IgD-negative memory B cell (primary cell): ENCODE measurements around the gene DMAP1. TPM values are rescaled to one million over a fixed set of nuclear protein-coding genes. Genes with fewer than 3 reads are reported as not detected.
A peak's percentile ranks its signal among the peaks of the same experiment; 100 is the strongest.

Experiments used
- H3K27ac Mint-ChIP-seq, 3 donors: one replicate each; pipeline ENCODE4 v1.8.0; 2020 to 2022; ENCODE audit warnings: mild to moderate bottlenecking in 3 of 3, mixed read lengths in 3 of 3, moderate library complexity in 1 of 3
- H3K27me3 Mint-ChIP-seq: one replicate; pipeline ENCODE4 v1.8.0; 2021; ENCODE audit warnings: mixed read lengths
- H3K36me3 Mint-ChIP-seq: one replicate; pipeline ENCODE4 v1.8.0; 2020; ENCODE audit warnings: mild to moderate bottlenecking, mixed read lengths
- H3K4me1 Mint-ChIP-seq, 3 donors: one replicate each; pipeline ENCODE4 v1.8.0; 2020 to 2022; ENCODE audit warnings: mixed read lengths in 3 of 3, mild to moderate bottlenecking in 1 of 3
- H3K4me3 Mint-ChIP-seq, 4 donors: one replicate each; pipeline ENCODE4 v1.8.0; 2020 to 2022; ENCODE audit warnings: mild to moderate bottlenecking in 4 of 4, mixed read lengths in 4 of 4, moderate library complexity in 3 of 4
- H3K9me3 Mint-ChIP-seq, 3 donors: one replicate each; pipeline ENCODE4 v1.8.0; 2020 to 2021; ENCODE audit warnings: mixed read lengths in 3 of 3, mild to moderate bottlenecking in 1 of 3
- polyA plus RNA-seq: library from polyadenylated mRNA; unstranded; fragments of 300-500 nt; fragmentation: Illumina TruSeq; gene quantifications from one replicate; pipeline ENCODE4 v1.2.3, GENCODE V29; 2021

The DMAP1 gene
- polyA plus RNA-seq, 1 donor from 2014 or later, result 36.0 TPM

DNA sequence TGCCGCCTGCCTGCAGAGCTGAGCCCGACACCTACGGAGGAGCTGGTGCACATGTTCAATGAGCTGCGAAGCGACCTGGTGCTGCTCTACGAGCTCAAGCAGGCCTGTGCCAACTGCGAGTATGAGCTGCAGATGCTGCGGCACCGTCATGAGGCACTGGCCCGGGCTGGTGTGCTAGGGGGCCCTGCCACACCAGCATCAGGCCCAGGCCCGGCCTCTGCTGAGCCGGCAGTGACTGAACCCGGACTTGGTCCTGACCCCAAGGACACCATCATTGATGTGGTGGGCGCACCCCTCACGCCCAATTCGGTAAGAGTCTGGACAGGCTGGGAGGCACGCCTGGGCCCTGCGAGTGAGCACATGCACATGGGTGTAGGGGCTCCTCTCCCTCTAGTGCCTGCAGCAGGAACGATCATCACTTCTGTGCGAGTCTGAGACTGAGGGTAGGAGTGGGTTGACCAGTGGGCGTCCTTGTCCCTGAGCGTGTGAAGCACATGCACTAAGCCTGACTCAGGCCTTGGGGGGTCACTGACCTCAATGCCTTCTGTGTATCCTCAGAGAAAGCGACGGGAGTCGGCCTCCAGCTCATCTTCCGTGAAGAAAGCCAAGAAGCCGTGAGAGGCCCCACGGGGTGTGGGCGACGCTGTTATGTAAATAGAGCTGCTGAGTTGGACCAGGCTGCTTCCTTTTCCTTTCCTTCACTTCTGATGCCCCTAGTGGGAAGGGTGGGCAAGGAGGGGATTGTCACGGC is 6.9 kb downstream of the DMAP1 start:
- Mint-ChIP-seq H3K27ac (peak overlapping the region in 2 of 3 donors; percentile 58 to 90), H3K4me1 (peaks cover 14 to 21% (median 15%) of the 10 kb centered on the region in 3 donors), H3K9me3 (no peaks in the 10 kb centered on the region), H3K27me3 (no peaks in the 10 kb centered on the region), H3K4me3 (peak overlapping the region in 2 of 4 donors; percentile 28 to 54), H3K36me3 (peaks cover 1% of the 10 kb centered on the region)

- H3K36me3 Mint-ChIP-seq, result peaks cover 3% of the 10 kb centered on the region
- H3K4me1 Mint-ChIP-seq, result peaks cover 8 to 21% (median 14%) of the 10 kb centered on the region in 3 donors
- H3K4me3 Mint-ChIP-seq, result peak overlapping the region in 2 of 4 donors; percentile 28 to 54
- peak overlapping the region; percentile 58 to 90 (median 70) for H3K27ac Mint-ChIP-seq
- no peaks in the 10 kb centered on the region for H3K9me3 Mint-ChIP-seq
- H3K27me3 Mint-ChIP-seq, result no peaks in the 10 kb centered on the region
These were observed 7.5 kb downstream of the DMAP1 start for GRCh38 chr1:44220755-44221154.

DNA sequence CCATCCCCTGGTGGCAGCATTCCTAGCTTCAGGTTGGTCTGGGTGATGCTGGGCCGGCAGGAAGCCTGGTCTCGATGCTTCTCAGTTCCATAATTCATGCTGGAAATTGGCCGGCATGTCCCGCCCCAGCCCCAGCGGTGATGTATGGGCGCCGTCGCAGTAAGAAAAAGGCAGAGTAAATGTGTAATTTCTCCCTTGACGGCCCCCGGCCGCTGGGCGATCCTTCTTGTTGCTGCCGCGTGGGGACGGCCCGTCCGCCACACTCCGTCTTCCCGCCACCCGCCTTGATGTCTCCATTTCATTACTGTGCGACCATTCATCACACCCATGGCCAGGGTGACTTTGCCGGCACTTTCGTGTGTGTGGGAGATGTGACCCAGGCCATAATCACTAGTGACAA is 8.5 kb downstream of the DMAP1 start:
- H3K4me3 Mint-ChIP-seq, result no peak overlapping the region
- H3K36me3 Mint-ChIP-seq, result peaks cover 3% of the 10 kb centered on the region
- peaks cover 7 to 21% (median 14%) of the 10 kb centered on the region in 3 donors for H3K4me1 Mint-ChIP-seq
- H3K27ac Mint-ChIP-seq, result peak overlapping the region in 1 of 3 donors; percentile 27
- no peaks in the 10 kb centered on the region for H3K27me3 Mint-ChIP-seq
- H3K9me3 Mint-ChIP-seq, result no peaks in the 10 kb centered on the region

- Mint-ChIP-seq H3K27me3 (no peaks in the 10 kb centered on the region), H3K9me3 (no peaks in the 10 kb centered on the region), H3K27ac (peak overlapping the region in 1 of 3 donors; percentile 27), H3K4me1 (peaks cover 7 to 18% (median 9%) of the 10 kb centered on the region in 3 donors), H3K36me3 (peaks cover 3% of the 10 kb centered on the region), H3K4me3 (no peak overlapping the region)
These were observed 9.3 kb downstream of the DMAP1 start for GRCh38 chr1:44222397-44223186.

DNA sequence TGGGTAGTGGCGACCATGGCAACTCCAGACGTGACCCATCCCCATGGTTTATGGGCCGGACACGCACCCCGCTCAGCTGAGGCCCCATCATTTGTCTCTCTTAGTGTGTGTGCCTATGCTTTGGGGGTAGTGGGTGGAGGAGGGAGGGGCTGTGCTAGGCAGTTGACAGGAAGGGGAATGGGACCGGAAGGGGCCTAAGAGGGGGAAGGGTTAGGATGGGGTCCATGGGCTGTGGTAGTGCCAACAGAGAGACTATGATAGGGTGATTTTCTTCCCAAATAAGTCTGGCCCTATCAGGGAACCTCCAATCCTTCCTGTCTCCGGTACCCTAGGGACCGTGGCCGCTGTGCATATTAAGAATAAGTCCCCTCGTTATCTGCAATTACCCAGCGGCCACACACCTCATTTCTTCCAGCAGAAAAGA is 9.9 kb downstream of the DMAP1 start:
- H3K36me3 Mint-ChIP-seq, result peaks cover 3% of the 10 kb centered on the region
- H3K27me3 Mint-ChIP-seq, result no peaks in the 10 kb centered on the region
- no peaks in the 10 kb centered on the region for H3K9me3 Mint-ChIP-seq
- H3K27ac Mint-ChIP-seq, result peak overlapping the region in 2 of 3 donors; percentile 21 to 42
- H3K4me1 Mint-ChIP-seq, result peaks cover 7 to 18% (median 9%) of the 10 kb centered on the region in 3 donors
- H3K4me3 Mint-ChIP-seq, result no peak overlapping the region

- Mint-ChIP-seq H3K4me3 (no peak overlapping the region), H3K9me3 (no peaks in the 10 kb centered on the region), H3K27ac (peak overlapping the region in 1 of 3 donors; percentile 21), H3K36me3 (peaks cover 7% of the 10 kb centered on the region), H3K27me3 (no peaks in the 10 kb centered on the region), H3K4me1 (peaks cover 7 to 15% (median 9%) of the 10 kb centered on the region in 3 donors)
These were observed 12.5 kb downstream of the DMAP1 start for GRCh38 chr1:44225761-44226160.

GRCh38 chr1:44227211-44227610 is 13.9 kb downstream of the DMAP1 start:
- no peaks in the 10 kb centered on the region for H3K9me3 Mint-ChIP-seq
- H3K27me3 Mint-ChIP-seq, result no peaks in the 10 kb centered on the region
- no peak overlapping the region for H3K4me3 Mint-ChIP-seq
- H3K27ac Mint-ChIP-seq, result peak overlapping the region in 1 of 3 donors; percentile 7
- H3K36me3 Mint-ChIP-seq, result peaks cover 7% of the 10 kb centered on the region
- H3K4me1 Mint-ChIP-seq, result peaks cover 7 to 14% (median 9%) of the 10 kb centered on the region in 3 donors

GRCh38 chr1:44228218-44228617 is 14.9 kb downstream of the DMAP1 start:
- no peak overlapping the region for H3K27ac Mint-ChIP-seq
- peaks cover 13% of the 10 kb centered on the region for H3K36me3 Mint-ChIP-seq
- H3K4me3 Mint-ChIP-seq, result no peak overlapping the region
- no peaks in the 10 kb centered on the region for H3K27me3 Mint-ChIP-seq
- no peaks in the 10 kb centered on the region for H3K9me3 Mint-ChIP-seq
- peaks cover 6 to 10% (median 7%) of the 10 kb centered on the region in 3 donors for H3K4me1 Mint-ChIP-seq

GRCh38 chr1:44229435-44230167 is 16.3 kb downstream of the DMAP1 start:
- H3K4me1 Mint-ChIP-seq, result peaks cover 0 to 2% (median 0%) of the 10 kb centered on the region in 3 donors
- H3K27ac Mint-ChIP-seq, result no peak overlapping the region
- H3K9me3 Mint-ChIP-seq, result no peaks in the 10 kb centered on the region
- H3K4me3 Mint-ChIP-seq, result no peak overlapping the region
- H3K27me3 Mint-ChIP-seq, result no peaks in the 10 kb centered on the region
- H3K36me3 Mint-ChIP-seq, result peaks cover 16% of the 10 kb centered on the region

DNA sequence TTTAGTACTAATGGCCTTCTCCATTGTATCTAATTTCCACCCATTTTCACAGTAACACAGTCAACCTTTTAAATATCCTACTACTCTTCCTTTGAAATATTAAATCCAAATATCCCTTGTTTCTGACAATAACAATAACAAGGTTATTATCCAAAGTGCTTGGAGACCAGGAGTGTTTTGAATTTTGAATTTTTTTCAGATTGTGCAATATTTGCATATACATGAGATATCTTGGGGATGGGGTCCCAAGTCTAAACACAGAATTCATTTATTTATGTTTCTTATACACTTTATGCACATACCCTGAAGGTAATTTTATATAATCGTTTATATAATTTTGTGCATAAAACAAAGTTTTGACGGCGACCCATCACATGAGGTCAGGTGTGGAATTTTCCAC is 17.5 kb downstream of the DMAP1 start:
- Mint-ChIP-seq H3K36me3 (peaks cover 14% of the 10 kb centered on the region), H3K27ac (no peak overlapping the region), H3K4me3 (no peak overlapping the region), H3K4me1 (peaks cover 0 to 2% (median 0%) of the 10 kb centered on the region in 3 donors), H3K27me3 (no peaks in the 10 kb centered on the region), H3K9me3 (no peaks in the 10 kb centered on the region)

GRCh38 chr1:44233593-44233992 is 20.3 kb downstream of the DMAP1 start:
- Mint-ChIP-seq H3K4me3 (no peak overlapping the region), H3K4me1 (peaks cover 0 to 2% (median 0%) of the 10 kb centered on the region in 3 donors), H3K27ac (no peak overlapping the region), H3K9me3 (no peaks in the 10 kb centered on the region), H3K27me3 (no peaks in the 10 kb centered on the region), H3K36me3 (peaks cover 14% of the 10 kb centered on the region)

- H3K36me3 Mint-ChIP-seq, result peaks cover 8% of the 10 kb centered on the region
- H3K27me3 Mint-ChIP-seq, result no peaks in the 10 kb centered on the region
- H3K27ac Mint-ChIP-seq, result peak overlapping the region in 1 of 3 donors; percentile 11
These were observed 22.5 kb downstream of the DMAP1 start for GRCh38 chr1:44235808-44236207.

GRCh38 chr1:44236490-44237272 is 23.4 kb downstream of the DMAP1 start:
- no peaks in the 10 kb centered on the region for H3K27me3 Mint-ChIP-seq
- no peak overlapping the region for H3K27ac Mint-ChIP-seq
- peaks cover 0 to 2% (median 2%) of the 10 kb centered on the region in 3 donors for H3K4me1 Mint-ChIP-seq
- peaks cover 10% of the 10 kb centered on the region for H3K36me3 Mint-ChIP-seq
- no peaks in the 10 kb centered on the region for H3K9me3 Mint-ChIP-seq
- H3K4me3 Mint-ChIP-seq, result no peak overlapping the region

More at GRCh38 chr1:44235808-44236207, 22.5 kb downstream of the DMAP1 start:
- no peak overlapping the region for H3K4me3 Mint-ChIP-seq
- no peaks in the 10 kb centered on the region for H3K4me1 Mint-ChIP-seq
- no peaks in the 10 kb centered on the region for H3K9me3 Mint-ChIP-seq
